ENCODE data around the gene RNF144B.

GRCh38 chr6:18362058-18362561 lies 25.0 kb upstream of the RNF144B start:
- TF ChIP-seq CTCF (IDR thresholded peaks at IDR 0.05) (no peak), POLR2A (IDR thresholded peaks at IDR 0.05) (no peak)
